Ishikawa (cell line): ENCODE data around the gene TEX10.

ENCODE experiments used
- CEBPB ChIP-seq: IDR thresholded peaks from 2 replicates; pipeline ENCODE4 v1.6.1; 2012
- CREB1 ChIP-seq: IDR thresholded peaks from 2 replicates; pipeline ENCODE4 v1.6.1; 2012; ENCODE audit warnings: low read depth
- EGR1 ChIP-seq: IDR thresholded peaks from 2 replicates; pipeline ENCODE4 v1.6.1; 2012
- EP300 ChIP-seq: IDR thresholded peaks from 2 replicates; pipeline ENCODE4 v1.6.1; 2012; ENCODE audit warnings: borderline replicate concordance
- FOXM1 ChIP-seq: IDR thresholded peaks from 2 replicates; pipeline ENCODE4 v1.6.1; 2012; ENCODE audit warnings: low read depth, borderline replicate concordance
- NFIC ChIP-seq: IDR thresholded peaks from 2 replicates; pipeline ENCODE4 v1.6.1; 2012
- RAD21 ChIP-seq: IDR thresholded peaks from 2 replicates; pipeline ENCODE4 v1.6.1; 2012; ENCODE audit warnings: low read depth
- TAF1 ChIP-seq: IDR thresholded peaks from 2 replicates; pipeline ENCODE4 v1.6.1; 2012; ENCODE audit warnings: low read depth, mild to moderate bottlenecking
- TCF12 ChIP-seq: IDR thresholded peaks from 2 replicates; pipeline ENCODE4 v1.6.1; 2012; ENCODE audit warnings: low read depth
- TEAD4 ChIP-seq: IDR thresholded peaks from 2 replicates; pipeline ENCODE4 v1.6.1; 2012
- YY1 ChIP-seq: IDR thresholded peaks from 2 replicates; pipeline ENCODE4 v1.6.1; 2012; ENCODE audit warnings: low read depth
- ZBTB7A ChIP-seq: IDR thresholded peaks from 2 replicates; pipeline ENCODE4 v1.6.1; 2012; ENCODE audit warnings: low read depth
- TF ChIP-seq, protein P1 (sequence below): IDR thresholded peaks from 2 replicates; pipeline ENCODE4 v1.6.1; 2012; ENCODE audit warnings: low read depth, mild to moderate bottlenecking
- TF ChIP-seq, protein P2 (sequence below): IDR thresholded peaks from 2 replicates; pipeline ENCODE4 v1.6.1; 2012
- TF ChIP-seq, protein P3 (sequence below): IDR thresholded peaks from 2 replicates; pipeline ENCODE4 v1.6.1; 2012

Gene TEX10

DNA sequence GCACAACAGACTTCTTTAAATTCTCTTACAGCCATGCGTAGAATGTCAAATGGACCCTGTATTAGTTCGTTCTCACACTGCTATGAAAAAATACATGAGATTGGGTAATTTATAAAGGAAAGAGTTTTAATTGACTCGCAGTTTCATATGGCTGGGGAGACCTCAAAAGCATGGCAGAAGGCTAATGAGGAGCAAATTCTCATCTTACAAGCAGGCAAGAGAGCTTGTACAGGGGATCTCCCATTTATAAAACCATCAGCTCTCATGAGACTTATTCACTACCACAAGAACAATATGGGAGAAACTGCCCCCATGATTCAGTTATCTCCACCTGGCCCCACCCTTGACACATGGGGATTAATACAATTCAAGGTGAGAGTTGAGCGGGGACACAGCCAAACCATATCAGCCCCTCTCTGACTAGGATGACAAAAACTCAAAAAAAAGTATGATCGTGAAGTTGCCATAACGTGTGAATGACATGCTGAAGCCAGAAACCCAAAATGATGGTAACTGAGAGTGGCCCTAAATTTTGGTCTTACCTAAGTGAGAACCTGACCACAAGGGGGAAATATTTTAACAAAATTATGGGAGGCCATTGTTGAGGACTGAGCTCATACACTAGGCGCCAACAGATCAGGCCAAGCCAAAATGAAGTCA lies 17.5 kb upstream of the TEX10 start:
- TF ChIP-seq, protein P1, sequence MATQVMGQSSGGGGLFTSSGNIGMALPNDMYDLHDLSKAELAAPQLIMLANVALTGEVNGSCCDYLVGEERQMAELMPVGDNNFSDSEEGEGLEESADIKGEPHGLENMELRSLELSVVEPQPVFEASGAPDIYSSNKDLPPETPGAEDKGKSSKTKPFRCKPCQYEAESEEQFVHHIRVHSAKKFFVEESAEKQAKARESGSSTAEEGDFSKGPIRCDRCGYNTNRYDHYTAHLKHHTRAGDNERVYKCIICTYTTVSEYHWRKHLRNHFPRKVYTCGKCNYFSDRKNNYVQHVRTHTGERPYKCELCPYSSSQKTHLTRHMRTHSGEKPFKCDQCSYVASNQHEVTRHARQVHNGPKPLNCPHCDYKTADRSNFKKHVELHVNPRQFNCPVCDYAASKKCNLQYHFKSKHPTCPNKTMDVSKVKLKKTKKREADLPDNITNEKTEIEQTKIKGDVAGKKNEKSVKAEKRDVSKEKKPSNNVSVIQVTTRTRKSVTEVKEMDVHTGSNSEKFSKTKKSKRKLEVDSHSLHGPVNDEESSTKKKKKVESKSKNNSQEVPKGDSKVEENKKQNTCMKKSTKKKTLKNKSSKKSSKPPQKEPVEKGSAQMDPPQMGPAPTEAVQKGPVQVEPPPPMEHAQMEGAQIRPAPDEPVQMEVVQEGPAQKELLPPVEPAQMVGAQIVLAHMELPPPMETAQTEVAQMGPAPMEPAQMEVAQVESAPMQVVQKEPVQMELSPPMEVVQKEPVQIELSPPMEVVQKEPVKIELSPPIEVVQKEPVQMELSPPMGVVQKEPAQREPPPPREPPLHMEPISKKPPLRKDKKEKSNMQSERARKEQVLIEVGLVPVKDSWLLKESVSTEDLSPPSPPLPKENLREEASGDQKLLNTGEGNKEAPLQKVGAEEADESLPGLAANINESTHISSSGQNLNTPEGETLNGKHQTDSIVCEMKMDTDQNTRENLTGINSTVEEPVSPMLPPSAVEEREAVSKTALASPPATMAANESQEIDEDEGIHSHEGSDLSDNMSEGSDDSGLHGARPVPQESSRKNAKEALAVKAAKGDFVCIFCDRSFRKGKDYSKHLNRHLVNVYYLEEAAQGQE: no peak
- TF ChIP-seq ZBTB7A: no peak
- no peak for TF ChIP-seq YY1
- no peak for TF ChIP-seq TEAD4
- TF ChIP-seq EGR1: no peak
- TF ChIP-seq FOXM1: no peak
- no peak for TF ChIP-seq RAD21
- no peak for TF ChIP-seq CREB1
- TF ChIP-seq TAF1: no peak
- no peak for TF ChIP-seq CEBPB
- no peak for TF ChIP-seq TCF12
- TF ChIP-seq, protein P2, sequence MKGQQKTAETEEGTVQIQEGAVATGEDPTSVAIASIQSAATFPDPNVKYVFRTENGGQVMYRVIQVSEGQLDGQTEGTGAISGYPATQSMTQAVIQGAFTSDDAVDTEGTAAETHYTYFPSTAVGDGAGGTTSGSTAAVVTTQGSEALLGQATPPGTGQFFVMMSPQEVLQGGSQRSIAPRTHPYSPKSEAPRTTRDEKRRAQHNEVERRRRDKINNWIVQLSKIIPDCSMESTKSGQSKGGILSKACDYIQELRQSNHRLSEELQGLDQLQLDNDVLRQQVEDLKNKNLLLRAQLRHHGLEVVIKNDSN: no peak
- no peak for TF ChIP-seq EP300
- TF ChIP-seq NFIC: no peak
- TF ChIP-seq, protein P3, sequence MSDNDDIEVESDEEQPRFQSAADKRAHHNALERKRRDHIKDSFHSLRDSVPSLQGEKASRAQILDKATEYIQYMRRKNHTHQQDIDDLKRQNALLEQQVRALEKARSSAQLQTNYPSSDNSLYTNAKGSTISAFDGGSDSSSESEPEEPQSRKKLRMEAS: no peak

DNA sequence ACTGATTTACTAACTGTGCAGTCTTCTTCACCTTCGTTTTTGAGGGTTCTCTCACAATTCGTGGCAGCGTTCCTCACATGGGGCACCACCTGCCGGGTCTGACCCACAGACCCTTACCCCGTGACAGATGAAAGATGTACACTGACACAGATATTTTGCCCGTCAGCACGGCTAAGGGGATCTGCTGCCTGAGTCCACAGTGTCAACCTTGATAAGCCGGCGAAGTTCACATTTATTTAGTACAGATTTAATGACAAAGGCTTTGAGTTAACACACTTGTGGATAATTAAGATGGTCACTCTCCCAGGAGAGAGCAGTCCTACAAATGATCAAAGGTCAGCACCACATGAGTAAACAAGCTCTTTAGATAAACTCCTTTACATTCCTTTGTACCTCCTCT lies 15.9 kb upstream of the TEX10 start:
- TF ChIP-seq CREB1 (no peak), TEAD4 (no peak), EGR1 (no peak), FOXM1 (no peak), NFIC (no peak)
- TF ChIP-seq, protein P3: no peak
- TF ChIP-seq, protein P2: no peak
- TF ChIP-seq, protein P1: no peak

DNA sequence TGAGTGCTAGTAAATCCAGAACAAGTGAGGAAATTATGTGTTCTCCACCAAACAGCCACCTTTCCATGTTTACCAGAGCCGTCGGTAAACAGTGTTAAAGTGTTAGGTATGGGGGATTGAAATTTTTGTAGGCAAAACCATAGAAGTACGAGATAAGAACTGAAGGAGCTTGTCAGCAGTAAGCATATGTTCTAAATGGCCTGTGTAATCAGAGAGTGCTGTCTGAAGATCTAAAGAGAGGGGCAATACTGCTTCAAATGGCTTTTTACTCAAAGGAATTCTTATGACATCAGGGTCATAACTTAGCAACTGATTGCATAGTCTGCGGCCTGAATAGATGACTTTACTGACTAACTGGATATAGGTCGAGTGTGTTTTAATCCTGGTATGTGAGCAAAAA lies 13.4 kb upstream of the TEX10 start:
- TF ChIP-seq NFIC (no peak), TAF1 (no peak), TCF12 (no peak), FOXM1 (no peak), EGR1 (no peak), TEAD4 (no peak), ZBTB7A (no peak), RAD21 (no peak), CREB1 (no peak), YY1 (no peak), EP300 (no peak), CEBPB (no peak)
- TF ChIP-seq, protein P2: no peak
- TF ChIP-seq, protein P3: no peak
- TF ChIP-seq, protein P1: no peak

DNA sequence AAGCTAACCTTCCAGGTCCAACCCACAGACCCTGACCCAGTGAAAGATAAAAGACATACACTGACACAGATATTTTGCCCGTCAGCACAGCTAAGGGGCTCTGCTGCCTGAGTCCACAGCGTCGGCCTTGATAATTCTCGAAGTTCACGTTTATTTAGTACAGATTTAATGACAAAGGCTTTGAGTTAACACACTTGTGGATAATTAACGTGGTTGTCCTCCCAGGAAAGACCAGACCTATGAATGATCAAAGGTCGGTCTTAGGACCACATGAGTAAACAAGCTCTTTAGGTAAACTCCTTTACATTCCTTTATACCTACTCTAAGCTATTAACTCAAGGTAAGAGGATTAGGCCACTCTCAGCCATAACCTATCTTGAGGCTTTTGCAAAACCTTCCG lies 11.3 kb upstream of the TEX10 start:
- TF ChIP-seq, protein P3: no peak
- no peak for TF ChIP-seq CEBPB
- TF ChIP-seq, protein P2: no peak
- no peak for TF ChIP-seq FOXM1
- TF ChIP-seq ZBTB7A: no peak
- TF ChIP-seq RAD21: no peak
- TF ChIP-seq, protein P1: no peak
- TF ChIP-seq NFIC: no peak
- no peak for TF ChIP-seq TAF1
- no peak for TF ChIP-seq YY1
- TF ChIP-seq EP300: no peak
- no peak for TF ChIP-seq EGR1
